HepG2 (cell line): ENCODE results near the gene FSTL1. TPM values are rescaled to one million over a fixed set of nuclear protein-coding genes. Genes with fewer than 3 reads are reported as not detected.

ENCODE experiments used
- ATAC-seq: fragments of 200-7000 bp; cut with Tn5 transposase; 3 replicates; pipeline ENCODE4 v1.9.1; 2020; ENCODE audit warnings: mild to moderate bottlenecking, moderate library complexity
- BruUV-seq: library from RNA; stranded (reverse); fragments of 400-500 nt; replicated peaks from 2 replicates; lab custom pipeline; 2021; lab: Mats Ljungman, UMichigan
- CTCF ChIA-PET: fragments of 300-600 bp; formaldehyde crosslinking; extraction: SDS; loops from one replicate; lab custom pipeline; 2021; ENCODE audit warnings: low total read pairs, inconsistent platforms, low intra/inter-chr PET ratio; lab: Yijun Ruan, JAX
- POLR2A ChIA-PET: fragments of 350-600 bp; sonication (Branson Sonifier 250); formaldehyde crosslinking; loops from one replicate; lab custom pipeline; 2020; ENCODE audit warnings: antibody characterized with exemption, inconsistent platforms; lab: Yijun Ruan, JAX
- DNase-seq: peaks from one replicate; pipeline ENCODE4 v3.0.0-alpha.2; 2015; ENCODE audit warnings: low spot score
- FAIRE-seq: peaks from 3 replicates; lab custom pipeline; 2011; peaks lifted over from hg19 to GRCh38; lab: Jason Lieb, UNC
- H2AFZ ChIP-seq: one replicate; pipeline ENCODE4 v1.6.1; 2011; ENCODE audit warnings: low read length, inconsistent platforms
- H3K27ac ChIP-seq: fragments of 300-600 bp; 3 replicates; pipeline ENCODE4 v1.8.0; 2011; ENCODE audit warnings: mixed run types, mild to moderate bottlenecking, mixed read lengths, low read length, inconsistent platforms; ENCODE audit not compliant: insufficient read depth; ENCODE audit errors: extremely low read length
- H3K27me3 ChIP-seq, 2 experiments: fragments of 200-600 bp in 1 of 2; 2 replicates in 1 of 2; 3 replicates in 1 of 2; pipeline versions ENCODE4 v1.6.0 to v1.8.0; 2011; ENCODE audit warnings: low read length in 2 of 2, mild to moderate bottlenecking in 2 of 2, moderate library complexity in 2 of 2, inconsistent platforms in 1 of 2; ENCODE audit not compliant: insufficient read depth in 2 of 2, control insufficient read depth in 1 of 2
- H3K36me3 ChIP-seq, 2 experiments: fragments of 200-600 bp in 1 of 2; replicated peaks in 1 of 2; 2 replicates in 1 of 2; 3 replicates in 1 of 2; pipeline versions ENCODE4 v1.5.1 to v1.8.0; 2011; ENCODE audit warnings: low read length in 2 of 2, inconsistent platforms in 1 of 2; ENCODE audit not compliant: insufficient read depth in 2 of 2, control insufficient read depth in 1 of 2
- H3K4me1 ChIP-seq: 2 replicates; pipeline ENCODE4 v1.5.1; 2012; ENCODE audit warnings: low read length, inconsistent platforms; ENCODE audit not compliant: insufficient read depth
- H3K4me2 ChIP-seq: 2 replicates; pipeline ENCODE4 v1.6.0; 2011; ENCODE audit warnings: low read depth, low read length, inconsistent platforms
- H3K4me3 ChIP-seq, 3 experiments: fragments of 200-600 bp in 1 of 3; sonication (generic), shearing (Covaris generic) in 1 of 3; replicated peaks in 1 of 3; 2 replicates each; pipeline ENCODE4 v1.5.1; 2011 to 2016; ENCODE audit warnings: low read length in 3 of 3, inconsistent platforms in 2 of 3, low read depth in 2 of 3, mild to moderate bottlenecking in 2 of 3, control low read depth in 1 of 3, mixed read lengths in 1 of 3; ENCODE audit not compliant: insufficient read depth in 1 of 3
- H3K79me2 ChIP-seq: one replicate; pipeline ENCODE4 v1.6.1; 2011; ENCODE audit warnings: low read length, inconsistent platforms; ENCODE audit not compliant: insufficient read depth
- H3K9ac ChIP-seq: 2 replicates; pipeline ENCODE4 v1.6.0; 2011; ENCODE audit warnings: mild to moderate bottlenecking, low read depth, low read length, inconsistent platforms; ENCODE audit not compliant: insufficient read depth
- H3K9me3 ChIP-seq: 2 replicates; pipeline ENCODE4 v1.5.1; 2012; ENCODE audit warnings: mild to moderate bottlenecking, low read length
- H4K20me1 ChIP-seq: 2 replicates; pipeline ENCODE4 v1.6.0; 2011; ENCODE audit warnings: inconsistent platforms, mild to moderate bottlenecking, low read length, moderate library complexity; ENCODE audit not compliant: insufficient read depth
- ATF7 ChIP-seq, 2 experiments: fragments of 450-650 bp in 1 of 2; sonication (generic) in 1 of 2; formaldehyde crosslinking in 1 of 2; IDR thresholded peaks; 2 replicates each; pipeline versions ENCODE4 v1.4.0 to v1.6.1; 2016 to 2020; ENCODE audit warnings: antibody characterized with exemption in 1 of 2, mild to moderate bottlenecking in 1 of 2, missing genetic modification reagents in 1 of 2
- CEBPB ChIP-seq: IDR thresholded peaks from 2 replicates; pipeline ENCODE4 v1.6.1; 2011; ENCODE audit warnings: low read depth, low read length, improper control_type of control experiment, borderline replicate concordance
- CEBPG ChIP-seq: IDR thresholded peaks from 2 replicates; pipeline ENCODE4 v1.6.1; 2016
- DNMT3B ChIP-seq: conservative IDR thresholded peaks from 2 replicates; pipeline ENCODE4 v1.6.1; 2016; ENCODE audit warnings: missing biosample characterization, control low read depth
- SSRP1 ChIP-seq: IDR thresholded peaks from 2 replicates; pipeline ENCODE4 v1.6.1; 2016; ENCODE audit warnings: control low read depth
- TAF1 ChIP-seq: sonication (generic); formaldehyde crosslinking; IDR thresholded peaks from 2 replicates; pipeline ENCODE4 v1.4.0; 2020; ENCODE audit warnings: missing genetic modification reagents
- XRCC5 ChIP-seq: fragments of 200-400 bp; formaldehyde crosslinking; optimal IDR thresholded peaks from 2 replicates; pipeline ENCODE3; 2017; ENCODE audit warnings: mild to moderate bottlenecking, low read length
- ZNF629 ChIP-seq: sonication (generic); formaldehyde crosslinking; conservative IDR thresholded peaks from 2 replicates; pipeline ENCODE4 v1.5.0; 2020; ENCODE audit warnings: missing genetic modification reagents
- ZNF660 ChIP-seq: sonication (generic); formaldehyde crosslinking; IDR thresholded peaks from 2 replicates; pipeline ENCODE4 v1.5.1; 2020; ENCODE audit warnings: mild to moderate bottlenecking, low read depth, missing genetic modification reagents, borderline replicate concordance
- WGBS: methylation state at CpG from one replicate; pipeline ENCODE4 v1.1.6; 2017; ENCODE audit warnings: low lambda C conversion rate; 5-methylcytosine and 5-hydroxymethylcytosine counted together
- in situ Hi-C: cut with HindIII; loops from 2 replicates; pipeline ENCODE4 v1.10.0; 2017; ENCODE audit warnings: low pct_unique_long_range_greater_than_20kb; ENCODE audit not compliant: extremely low pct_ligation_motif_present
- intact Hi-C: fragments of 100-400 bp; cut with micrococcal nuclease; formaldehyde crosslinking; loops from one replicate; pipeline ENCODE4 v1.10.0; 2022; ENCODE audit not compliant: unreplicated experiment
- polyA plus RNA-seq, 8 experiments: library from polyadenylated mRNA; depleted of rRNA in 3 of 8; stranded (reverse) in 7 of 8; unstranded in 1 of 8; fragments of >200 nt; fragmentation: Illumina TruSeq in 4 of 8; extraction: Trizol in 4 of 8; gene quantifications; 2 replicates each; pipeline versions ENCODE4 v1.2.1 to v1.2.3, GENCODE V29; 2011 to 2016; ENCODE audit warnings: low read depth in 4 of 8, missing spikeins in 1 of 8, mixed read lengths in 1 of 8; ENCODE audit not compliant: insufficient read depth in 1 of 8
- total RNA-seq, 5 experiments: library from RNA; depleted of rRNA; stranded (reverse); fragments of >200 nt; fragmentation: Illumina TruSeq; extraction: Trizol; gene quantifications; 2 replicates each; pipeline ENCODE4 v1.2.3, GENCODE V29; 2016; ENCODE audit warnings: low read depth in 1 of 5
- TF ChIP-seq, protein P1 (sequence below): sonication (generic); formaldehyde crosslinking; IDR thresholded peaks from 2 replicates; pipeline ENCODE4 v1.4.0; 2020; ENCODE audit warnings: missing genetic modification reagents, borderline replicate concordance
- TF ChIP-seq, protein P2 (sequence below): IDR thresholded peaks from 2 replicates; pipeline ENCODE4 v1.6.1; 2016; ENCODE audit warnings: control low read depth
- TF ChIP-seq, protein P3 (sequence below): sonication (generic); formaldehyde crosslinking; IDR thresholded peaks from 2 replicates; pipeline ENCODE4 v1.4.0; 2020; ENCODE audit warnings: missing genetic modification reagents, borderline replicate concordance

Gene FSTL1
- total and polyA plus RNA-seq, 2 of the 13 experiments (the other 11 are each of a cell fraction or from before 2014, with no cell fraction given): 0.07 to 0.29 TPM

DNA sequence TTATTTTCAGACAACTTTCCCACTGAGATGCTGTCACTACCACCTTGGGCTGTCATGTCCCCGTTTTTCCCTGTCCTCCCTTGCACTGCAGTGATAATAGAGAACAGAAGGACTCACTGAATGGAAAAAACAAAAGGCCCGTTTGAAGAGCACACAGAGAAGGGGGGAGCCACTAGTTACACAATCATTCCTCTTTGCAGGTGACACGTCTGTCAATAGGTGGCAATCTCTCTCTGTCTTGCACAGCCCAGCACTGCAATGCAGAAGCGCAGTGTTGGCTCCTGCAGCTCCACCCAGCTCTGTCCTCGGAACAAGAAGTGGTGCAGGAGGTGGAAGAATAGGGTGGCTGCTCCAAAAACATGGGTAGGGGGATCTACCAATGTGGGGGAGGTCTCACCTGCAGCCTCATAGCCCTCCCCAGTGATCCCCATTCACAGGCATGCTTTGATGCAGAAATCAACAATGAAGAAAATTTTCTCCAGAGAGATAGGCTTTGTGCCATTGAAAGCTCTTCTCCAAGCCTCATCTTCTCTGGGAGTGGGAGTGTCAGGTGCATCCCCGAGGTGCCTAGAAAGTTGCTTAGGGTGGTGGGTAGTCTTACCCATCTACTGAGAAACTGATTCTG is 31.8 kb downstream of the FSTL1 start (continued):
- TF ChIP-seq, protein P1, sequence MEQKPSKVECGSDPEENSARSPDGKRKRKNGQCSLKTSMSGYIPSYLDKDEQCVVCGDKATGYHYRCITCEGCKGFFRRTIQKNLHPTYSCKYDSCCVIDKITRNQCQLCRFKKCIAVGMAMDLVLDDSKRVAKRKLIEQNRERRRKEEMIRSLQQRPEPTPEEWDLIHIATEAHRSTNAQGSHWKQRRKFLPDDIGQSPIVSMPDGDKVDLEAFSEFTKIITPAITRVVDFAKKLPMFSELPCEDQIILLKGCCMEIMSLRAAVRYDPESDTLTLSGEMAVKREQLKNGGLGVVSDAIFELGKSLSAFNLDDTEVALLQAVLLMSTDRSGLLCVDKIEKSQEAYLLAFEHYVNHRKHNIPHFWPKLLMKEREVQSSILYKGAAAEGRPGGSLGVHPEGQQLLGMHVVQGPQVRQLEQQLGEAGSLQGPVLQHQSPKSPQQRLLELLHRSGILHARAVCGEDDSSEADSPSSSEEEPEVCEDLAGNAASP: peak; percentile 55; the same call in 1 of the 2 replicates
- no peak for TF ChIP-seq TAF1 (CRISPR knock-in tag)
- TF ChIP-seq SSRP1 (CRISPR knock-in tag): 0 out of 2 replicates have a peak, but pooled peaks have one; percentile 33
- TF ChIP-seq DNMT3B (CRISPR knock-in tag): no peak
- TF ChIP-seq, protein P2, sequence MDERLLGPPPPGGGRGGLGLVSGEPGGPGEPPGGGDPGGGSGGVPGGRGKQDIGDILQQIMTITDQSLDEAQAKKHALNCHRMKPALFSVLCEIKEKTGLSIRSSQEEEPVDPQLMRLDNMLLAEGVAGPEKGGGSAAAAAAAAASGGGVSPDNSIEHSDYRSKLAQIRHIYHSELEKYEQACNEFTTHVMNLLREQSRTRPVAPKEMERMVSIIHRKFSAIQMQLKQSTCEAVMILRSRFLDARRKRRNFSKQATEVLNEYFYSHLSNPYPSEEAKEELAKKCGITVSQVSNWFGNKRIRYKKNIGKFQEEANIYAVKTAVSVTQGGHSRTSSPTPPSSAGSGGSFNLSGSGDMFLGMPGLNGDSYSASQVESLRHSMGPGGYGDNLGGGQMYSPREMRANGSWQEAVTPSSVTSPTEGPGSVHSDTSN (CRISPR knock-in tag): 0 out of 2 replicates have a peak, but pooled peaks have one; percentile 39
- peak; percentile 79 for TF ChIP-seq XRCC5

DNA sequence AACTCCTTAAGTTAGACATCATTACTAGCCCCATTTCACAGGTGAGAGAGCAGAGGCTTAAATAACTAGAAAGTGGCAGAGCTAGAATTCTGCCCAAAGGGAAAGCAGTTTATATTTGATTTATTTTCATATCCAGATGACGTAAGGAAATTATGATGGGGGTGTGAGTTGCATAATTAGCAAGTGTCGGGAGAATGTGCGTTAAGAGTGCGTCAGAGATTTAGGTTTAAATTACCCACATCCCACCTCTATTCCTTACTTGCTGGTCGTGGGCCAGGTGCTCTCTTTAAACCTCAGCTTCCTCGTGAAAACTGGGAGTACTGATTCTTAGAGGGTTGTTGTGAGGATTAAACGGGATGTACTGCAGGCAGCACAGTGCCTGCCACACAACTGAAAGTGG is 32.3 kb downstream of the FSTL1 start:
- no TSS peak for BruUV-seq
- intact Hi-C loops: loop anchor here (5.0 kb wide), 1 partner anchor 526 kb away; no protein-coding TSS in a partner anchor
- WGBS: 34% methylated on average over 7 of the region's 7 CpGs

More for the DNA sequence above, 32.3 kb downstream of the FSTL1 start:
- Histone ChIP-seq H3K27me3 (peaks cover 0 to 1% of the 10 kb centered on the region in 2 experiments; a peak in 2 of 5 replicates), H4K20me1 (no peaks in the 10 kb centered on the region), H3K4me3 (no peak overlapping the region), H2AFZ (no peak overlapping the region), H3K9ac (no peak overlapping the region), H3K4me2 (peak overlapping the region; percentile 98), H3K9me3 (no peaks in the 10 kb centered on the region), H3K36me3 (no peaks in the 10 kb centered on the region), H3K27ac (no peak overlapping the region), H3K79me2 (no peaks in the 10 kb centered on the region), H3K4me1 (peaks cover 17% of the 10 kb centered on the region)
- CTCF ChIA-PET: interaction anchor here (2.5 kb wide), 1 partner anchor 140 kb away, joined by 9 read pairs; no protein-coding TSS in a partner anchor
- POLR2A ChIA-PET: interaction anchor here (2.0 kb wide), 1 partner anchor 69 kb away, joined by 13 read pairs; the partner anchor contains the start of gene LRRC58
- FAIRE-seq (no peak), ATAC-seq (peak; percentile 12; the same call in 1 of the 3 replicates), DNase-seq (no peak)
- in situ Hi-C loops: loop anchor here (5.0 kb wide), 1 partner anchor 176 kb away; no protein-coding TSS in a partner anchor
- TF ChIP-seq CEBPG (CRISPR knock-in tag) (no peak), CEBPB (0 out of 2 replicates have a peak, but pooled peaks have one; percentile 2), ATF7 (IDR thresholded peaks at IDR 0.05) (peak; percentile 33; the same call in 1 of the 2 replicates), ATF7 (CRISPR knock-in tag; IDR thresholded peaks at IDR 0.05) (no peak), ZNF629 (0 out of 2 replicates have a peak, but pooled peaks have one; percentile 14), ZNF660 (CRISPR knock-in tag) (no peak)
- TF ChIP-seq, protein P3, sequence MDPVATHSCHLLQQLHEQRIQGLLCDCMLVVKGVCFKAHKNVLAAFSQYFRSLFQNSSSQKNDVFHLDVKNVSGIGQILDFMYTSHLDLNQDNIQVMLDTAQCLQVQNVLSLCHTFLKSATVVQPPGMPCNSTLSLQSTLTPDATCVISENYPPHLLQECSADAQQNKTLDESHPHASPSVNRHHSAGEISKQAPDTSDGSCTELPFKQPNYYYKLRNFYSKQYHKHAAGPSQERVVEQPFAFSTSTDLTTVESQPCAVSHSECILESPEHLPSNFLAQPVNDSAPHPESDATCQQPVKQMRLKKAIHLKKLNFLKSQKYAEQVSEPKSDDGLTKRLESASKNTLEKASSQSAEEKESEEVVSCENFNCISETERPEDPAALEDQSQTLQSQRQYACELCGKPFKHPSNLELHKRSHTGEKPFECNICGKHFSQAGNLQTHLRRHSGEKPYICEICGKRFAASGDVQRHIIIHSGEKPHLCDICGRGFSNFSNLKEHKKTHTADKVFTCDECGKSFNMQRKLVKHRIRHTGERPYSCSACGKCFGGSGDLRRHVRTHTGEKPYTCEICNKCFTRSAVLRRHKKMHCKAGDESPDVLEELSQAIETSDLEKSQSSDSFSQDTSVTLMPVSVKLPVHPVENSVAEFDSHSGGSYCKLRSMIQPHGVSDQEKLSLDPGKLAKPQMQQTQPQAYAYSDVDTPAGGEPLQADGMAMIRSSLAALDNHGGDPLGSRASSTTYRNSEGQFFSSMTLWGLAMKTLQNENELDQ: no peak
